ENCODE data around the gene CLEC5A.

Gene CLEC5A

DNA sequence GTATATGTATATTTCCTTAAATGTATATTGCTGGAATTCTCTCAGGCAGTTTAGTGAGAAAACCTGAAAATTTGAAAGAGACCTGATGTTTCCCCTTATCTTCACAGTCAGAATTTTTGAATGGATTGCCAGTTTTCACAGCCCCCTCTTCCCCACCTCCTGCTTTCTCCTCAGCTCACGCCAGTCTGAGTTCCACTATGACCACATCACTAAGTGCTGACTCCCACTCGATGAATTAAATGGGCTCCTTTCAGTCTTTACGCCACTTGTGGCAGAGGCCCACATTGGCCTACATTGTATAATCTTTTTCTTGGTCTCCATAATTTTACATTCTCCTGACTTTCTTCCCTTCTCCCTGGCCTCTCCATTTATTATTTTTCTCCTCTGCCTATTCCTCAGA lies 3.1 kb upstream of the CLEC5A start:
- DNase-seq (ENCODE audit: low spot score) = no peak
- peaks cover 0 to 1% of the 10 kb centered on the region in 2 donors for H3K4me1 ChIP-seq (ENCODE audit: control insufficient read depth in 2 of 2, insufficient read depth in 1 of 2, low read depth in 1 of 2, low read length in 2 of 2)
- H3K79me1 ChIP-seq (ENCODE audit: low read depth, low read length) = no peaks in the 10 kb centered on the region

GRCh38 chr7:141949451-141949850 lies 2.7 kb upstream of the CLEC5A start:
- no peak for DNase-seq (ENCODE audit: low spot score)
- H3K18ac ChIP-seq (ENCODE audit: low read length) = no peak overlapping the region
- H2BK15ac ChIP-seq (ENCODE audit: low read length) = no peak overlapping the region
- H2BK12ac ChIP-seq (ENCODE audit: low read length) = no peak overlapping the region
- H3K4me2 ChIP-seq (ENCODE audit: insufficient read depth, low read length, poor library complexity, severe bottlenecking) = no peak overlapping the region
- H4K8ac ChIP-seq (ENCODE audit: low read depth, low read length) = no peak overlapping the region
- no peak overlapping the region for H3K4ac ChIP-seq (ENCODE audit: low read length)
- H3K79me1 ChIP-seq (ENCODE audit: low read depth, low read length) = no peaks in the 10 kb centered on the region
- H2AFZ ChIP-seq (ENCODE audit: low read length) = no peak overlapping the region
- H3K4me3 ChIP-seq (ENCODE audit: low read length in 2 of 2) = no peak overlapping the region
- no peak overlapping the region for H4K91ac ChIP-seq (ENCODE audit: low read depth, low read length, poor library complexity)
- H2AK5ac ChIP-seq (ENCODE audit: low read depth, low read length) = no peak overlapping the region
- no peaks in the 10 kb centered on the region for H3K36me3 ChIP-seq (replicated peaks in 1 of 2; ENCODE audit: control insufficient read depth in 2 of 2, insufficient read depth in 2 of 2, low read length in 2 of 2)
- H3K14ac ChIP-seq (ENCODE audit: low read length) = no peak overlapping the region
- no CpG with 5 or more reads among the region's 2 CpGs for WGBS, 2 donors (ENCODE audit: extremely low coverage in 2 of 2, insufficient read length in 2 of 2, insufficient replicate concordance in 1 of 2)
- H2BK5ac ChIP-seq (ENCODE audit: low read length) = no peak overlapping the region
- H3K27ac ChIP-seq (replicated peaks; ENCODE audit: low read length) = no peak overlapping the region
- no peaks in the 10 kb centered on the region for H3K9me3 ChIP-seq (replicated peaks in 1 of 2; ENCODE audit: control insufficient read depth in 2 of 2, insufficient read depth in 1 of 2, low read depth in 1 of 2, low read length in 2 of 2)
- H3K27me3 ChIP-seq (ENCODE audit: control insufficient read depth in 3 of 3, insufficient read depth in 3 of 3, low read depth in 1 of 3, low read length in 3 of 3) = no peaks in the 10 kb centered on the region
- H3K4me1 ChIP-seq (ENCODE audit: control insufficient read depth in 2 of 2, insufficient read depth in 1 of 2, low read depth in 1 of 2, low read length in 2 of 2) = no peaks in the 10 kb centered on the region
- H2BK120ac ChIP-seq (ENCODE audit: low read depth, low read length) = no peak overlapping the region
- H3K23ac ChIP-seq (ENCODE audit: low read depth, low read length, poor library complexity) = no peak overlapping the region
- H3K9ac ChIP-seq (ENCODE audit: low read depth, low read length, poor library complexity) = no peak overlapping the region

More for the DNA sequence above, 3.1 kb upstream of the CLEC5A start:
- no CpG with 5 or more reads among the region's 3 CpGs for WGBS, 2 donors (ENCODE audit: extremely low coverage in 2 of 2, insufficient read length in 2 of 2, insufficient replicate concordance in 1 of 2)
- no peak overlapping the region for H2AFZ ChIP-seq (ENCODE audit: low read length)
- no peaks in the 10 kb centered on the region for H3K27me3 ChIP-seq (ENCODE audit: control insufficient read depth in 3 of 3, insufficient read depth in 3 of 3, low read depth in 1 of 3, low read length in 3 of 3)
- H2BK120ac ChIP-seq (ENCODE audit: low read depth, low read length) = no peak overlapping the region
- no peaks in the 10 kb centered on the region for H3K36me3 ChIP-seq (replicated peaks in 1 of 2; ENCODE audit: control insufficient read depth in 2 of 2, insufficient read depth in 2 of 2, low read length in 2 of 2)
- no peak overlapping the region for H3K23ac ChIP-seq (ENCODE audit: low read depth, low read length, poor library complexity)
- H4K91ac ChIP-seq (ENCODE audit: low read depth, low read length, poor library complexity) = no peak overlapping the region
- no peak overlapping the region for H2BK12ac ChIP-seq (ENCODE audit: low read length)
- H3K4me2 ChIP-seq (ENCODE audit: insufficient read depth, low read length, poor library complexity, severe bottlenecking) = no peak overlapping the region
- no peak overlapping the region for H2AK5ac ChIP-seq (ENCODE audit: low read depth, low read length)
- no peak overlapping the region for H3K4ac ChIP-seq (ENCODE audit: low read length)
- H4K8ac ChIP-seq (ENCODE audit: low read depth, low read length) = no peak overlapping the region
- no peak overlapping the region for H2BK15ac ChIP-seq (ENCODE audit: low read length)
- no peak overlapping the region for H3K14ac ChIP-seq (ENCODE audit: low read length)
- no peak overlapping the region for H3K9ac ChIP-seq (ENCODE audit: low read depth, low read length, poor library complexity)
- H3K27ac ChIP-seq (replicated peaks; ENCODE audit: low read length) = no peak overlapping the region
- H2BK5ac ChIP-seq (ENCODE audit: low read length) = no peak overlapping the region
- H3K9me3 ChIP-seq (replicated peaks in 1 of 2; ENCODE audit: control insufficient read depth in 2 of 2, insufficient read depth in 1 of 2, low read depth in 1 of 2, low read length in 2 of 2) = no peaks in the 10 kb centered on the region
- H3K4me3 ChIP-seq (ENCODE audit: low read length in 2 of 2) = no peak overlapping the region
- no peak overlapping the region for H3K18ac ChIP-seq (ENCODE audit: low read length)

GRCh38 chr7:141949021-141949420 lies 2.2 kb upstream of the CLEC5A start:
- Histone ChIP-seq H3K4me3 (ENCODE audit: low read length in 2 of 2) (no peak overlapping the region), H4K8ac (ENCODE audit: low read depth, low read length) (no peak overlapping the region), H2AK5ac (ENCODE audit: low read depth, low read length) (no peak overlapping the region), H2BK15ac (ENCODE audit: low read length) (no peak overlapping the region), H3K18ac (ENCODE audit: low read length) (no peak overlapping the region), H3K14ac (ENCODE audit: low read length) (no peak overlapping the region), H3K27ac (replicated peaks; ENCODE audit: low read length) (no peak overlapping the region), H3K9me3 (replicated peaks in 1 of 2; ENCODE audit: control insufficient read depth in 2 of 2, insufficient read depth in 1 of 2, low read depth in 1 of 2, low read length in 2 of 2) (no peaks in the 10 kb centered on the region), H2AFZ (ENCODE audit: low read length) (no peak overlapping the region), H3K4me1 (ENCODE audit: control insufficient read depth in 2 of 2, insufficient read depth in 1 of 2, low read depth in 1 of 2, low read length in 2 of 2) (no peaks in the 10 kb centered on the region), H2BK120ac (ENCODE audit: low read depth, low read length) (no peak overlapping the region), H3K27me3 (ENCODE audit: control insufficient read depth in 3 of 3, insufficient read depth in 3 of 3, low read depth in 1 of 3, low read length in 3 of 3) (no peaks in the 10 kb centered on the region), H2BK5ac (ENCODE audit: low read length) (no peak overlapping the region), H3K36me3 (replicated peaks in 1 of 2; ENCODE audit: control insufficient read depth in 2 of 2, insufficient read depth in 2 of 2, low read length in 2 of 2) (no peaks in the 10 kb centered on the region), H3K9ac (ENCODE audit: low read depth, low read length, poor library complexity) (no peak overlapping the region), H3K4ac (ENCODE audit: low read length) (no peak overlapping the region), H2BK12ac (ENCODE audit: low read length) (no peak overlapping the region), H4K91ac (ENCODE audit: low read depth, low read length, poor library complexity) (no peak overlapping the region), H3K4me2 (ENCODE audit: insufficient read depth, low read length, poor library complexity, severe bottlenecking) (no peak overlapping the region), H3K23ac (ENCODE audit: low read depth, low read length, poor library complexity) (no peak overlapping the region), H3K79me1 (ENCODE audit: low read depth, low read length) (no peaks in the 10 kb centered on the region)
- DNase-seq (ENCODE audit: low spot score) = no peak
- WGBS, 2 donors (ENCODE audit: extremely low coverage in 2 of 2, insufficient read length in 2 of 2, insufficient replicate concordance in 1 of 2) = no CpG with 5 or more reads among the region's 2 CpGs

- Histone ChIP-seq H3K9me3 (replicated peaks in 1 of 2; ENCODE audit: control insufficient read depth in 2 of 2, insufficient read depth in 1 of 2, low read depth in 1 of 2, low read length in 2 of 2) (no peaks in the 10 kb centered on the region), H3K18ac (ENCODE audit: low read length) (no peak overlapping the region), H3K4me1 (ENCODE audit: control insufficient read depth in 2 of 2, insufficient read depth in 1 of 2, low read depth in 1 of 2, low read length in 2 of 2) (no peaks in the 10 kb centered on the region), H4K91ac (ENCODE audit: low read depth, low read length, poor library complexity) (no peak overlapping the region), H3K36me3 (replicated peaks in 1 of 2; ENCODE audit: control insufficient read depth in 2 of 2, insufficient read depth in 2 of 2, low read length in 2 of 2) (no peaks in the 10 kb centered on the region), H2BK15ac (ENCODE audit: low read length) (no peak overlapping the region), H3K27ac (replicated peaks; ENCODE audit: low read length) (no peak overlapping the region), H2AFZ (ENCODE audit: low read length) (no peak overlapping the region), H2BK120ac (ENCODE audit: low read depth, low read length) (no peak overlapping the region), H2BK5ac (ENCODE audit: low read length) (no peak overlapping the region), H3K79me1 (ENCODE audit: low read depth, low read length) (no peaks in the 10 kb centered on the region), H3K4ac (ENCODE audit: low read length) (no peak overlapping the region), H3K4me3 (ENCODE audit: low read length in 2 of 2) (no peak overlapping the region), H3K14ac (ENCODE audit: low read length) (no peak overlapping the region), H3K23ac (ENCODE audit: low read depth, low read length, poor library complexity) (no peak overlapping the region), H3K27me3 (ENCODE audit: control insufficient read depth in 3 of 3, insufficient read depth in 3 of 3, low read depth in 1 of 3, low read length in 3 of 3) (no peaks in the 10 kb centered on the region), H2AK5ac (ENCODE audit: low read depth, low read length) (no peak overlapping the region), H2BK12ac (ENCODE audit: low read length) (no peak overlapping the region), H3K9ac (ENCODE audit: low read depth, low read length, poor library complexity) (no peak overlapping the region), H3K4me2 (ENCODE audit: insufficient read depth, low read length, poor library complexity, severe bottlenecking) (no peak overlapping the region), H4K8ac (ENCODE audit: low read depth, low read length) (no peak overlapping the region)
- DNase-seq (ENCODE audit: low spot score) = no peak
- whole genome bisulfite sequencing, 2 donors (ENCODE audit: extremely low coverage in 2 of 2, insufficient read length in 2 of 2, insufficient replicate concordance in 1 of 2) = no CpG with 5 or more reads among the region's 3 CpGs
These were observed 1.4 kb downstream of the CLEC5A start for GRCh38 chr7:141945356-141945755.

Data from neuronal stem cell (in vitro differentiated cells).